ENCODE measurements around the gene AQP5. TPM values are rescaled to one million over a fixed set of nuclear protein-coding genes. Genes with fewer than 3 reads are reported as not detected.

Gene AQP5
- total and polyA plus RNA-seq, 2 of the 8 experiments (the other 6 are each of a cell fraction or from before 2014, with no cell fraction given), result 2.5 to 3.2 TPM

DNA sequence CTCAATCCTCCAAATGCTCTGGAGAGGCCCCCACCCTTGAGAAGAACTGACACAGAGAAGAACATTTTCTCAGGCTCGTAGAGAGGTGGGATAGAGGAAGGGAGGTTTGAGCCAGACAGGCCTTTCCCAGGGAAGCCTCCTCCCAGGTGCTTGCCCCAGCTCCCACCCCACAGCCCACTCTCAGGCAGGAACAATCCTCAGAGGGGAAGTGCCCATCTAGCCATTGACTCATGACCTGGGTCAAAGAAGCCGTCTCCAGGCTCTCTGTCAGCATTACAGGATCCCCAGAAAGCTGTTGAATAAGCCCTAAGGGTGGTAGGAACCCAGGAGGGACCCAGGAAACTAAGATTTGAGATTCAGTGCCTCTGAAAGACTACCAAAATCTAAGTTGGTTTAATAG lies 14.9 kb downstream of the AQP5 start (continued):
- TF ChIP-seq CHD7 (IDR thresholded peaks at IDR 0.05; ENCODE audit: insufficient replicate concordance, low read length), result no peak
- no peak for TF ChIP-seq RNF2 (IDR thresholded peaks at IDR 0.05; ENCODE audit: borderline replicate concordance, low read depth, low read length, missing control alignments, poor library complexity, severe bottlenecking)
- no peak for TF ChIP-seq SIX5 (IDR thresholded peaks at IDR 0.05; ENCODE audit: low read depth, low read length)
- no peak for TF ChIP-seq YY1 (IDR thresholded peaks at IDR 0.05; ENCODE audit: low read depth, low read length)
- no peak for TF ChIP-seq KDM1A (IDR thresholded peaks at IDR 0.05; ENCODE audit: borderline replicate concordance, low read length)
- no peak for TF ChIP-seq JUND (IDR thresholded peaks at IDR 0.05; ENCODE audit: low read length)
- no peak for TF ChIP-seq SIRT6 (IDR thresholded peaks at IDR 0.05; ENCODE audit: low read length)
- TF ChIP-seq RXRA (IDR thresholded peaks at IDR 0.05; ENCODE audit: insufficient read depth, low read depth, low read length), result no peak
- TF ChIP-seq CHD2 (IDR thresholded peaks at IDR 0.05; ENCODE audit: low read length), result no peak
- TF ChIP-seq EP300 (IDR thresholded peaks at IDR 0.05; ENCODE audit: borderline replicate concordance in 1 of 2, low read depth in 2 of 2, low read length in 2 of 2), result no peak
- no peak for TF ChIP-seq TAF7 (optimal IDR thresholded peaks at IDR 0.05; ENCODE audit: borderline replicate concordance, low read depth, low read length)
- TF ChIP-seq POLR2AphosphoS5 (IDR thresholded peaks at IDR 0.05; ENCODE audit: low read depth, low read length), result no peak

Data from H1 (cell line).